ENCODE results near the gene TEPSIN. TPM values are rescaled to one million over a fixed set of nuclear protein-coding genes. Genes with fewer than 3 reads are reported as not detected.

Gene TEPSIN
- total RNA-seq, 4 donors from 2014 or later, result 37.9 to 82.2 (median 64.9) TPM

- H3K36me3 ChIP-seq, result peaks cover 30 to 44% of the 10 kb centered on the region in 2 donors
- H3K27me3 ChIP-seq, result no peaks in the 10 kb centered on the region
- H3K4me1 ChIP-seq, result no peaks in the 10 kb centered on the region
- no peak overlapping the region for H3K4me3 ChIP-seq (replicated peaks in 1 of 3)
- TF ChIP-seq, protein P1, sequence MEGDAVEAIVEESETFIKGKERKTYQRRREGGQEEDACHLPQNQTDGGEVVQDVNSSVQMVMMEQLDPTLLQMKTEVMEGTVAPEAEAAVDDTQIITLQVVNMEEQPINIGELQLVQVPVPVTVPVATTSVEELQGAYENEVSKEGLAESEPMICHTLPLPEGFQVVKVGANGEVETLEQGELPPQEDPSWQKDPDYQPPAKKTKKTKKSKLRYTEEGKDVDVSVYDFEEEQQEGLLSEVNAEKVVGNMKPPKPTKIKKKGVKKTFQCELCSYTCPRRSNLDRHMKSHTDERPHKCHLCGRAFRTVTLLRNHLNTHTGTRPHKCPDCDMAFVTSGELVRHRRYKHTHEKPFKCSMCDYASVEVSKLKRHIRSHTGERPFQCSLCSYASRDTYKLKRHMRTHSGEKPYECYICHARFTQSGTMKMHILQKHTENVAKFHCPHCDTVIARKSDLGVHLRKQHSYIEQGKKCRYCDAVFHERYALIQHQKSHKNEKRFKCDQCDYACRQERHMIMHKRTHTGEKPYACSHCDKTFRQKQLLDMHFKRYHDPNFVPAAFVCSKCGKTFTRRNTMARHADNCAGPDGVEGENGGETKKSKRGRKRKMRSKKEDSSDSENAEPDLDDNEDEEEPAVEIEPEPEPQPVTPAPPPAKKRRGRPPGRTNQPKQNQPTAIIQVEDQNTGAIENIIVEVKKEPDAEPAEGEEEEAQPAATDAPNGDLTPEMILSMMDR (IDR thresholded peaks at IDR 0.05), result no peak
- TF ChIP-seq POLR2A (IDR thresholded peaks at IDR 0.05), result no peak
- DNase-seq, result no peak
- H3K9me3 ChIP-seq, result no peaks in the 10 kb centered on the region
- 94 to 95% methylated on average over 18 of the region's 18 CpGs for WGBS, 2 donors
- no peak overlapping the region for H3K27ac ChIP-seq
- intact Hi-C loops (cut with DNase I), result no loop called here
These were observed 31.4 kb upstream of the TEPSIN start for GRCh38 chr17:81270279-81270678.

- intact Hi-C loops (cut with DNase I), result no loop called here
- H3K36me3 ChIP-seq, result peaks cover 27 to 41% of the 10 kb centered on the region in 2 donors
- TF ChIP-seq, protein P1 (IDR thresholded peaks at IDR 0.05), result no peak
- no peak for TF ChIP-seq POLR2A (IDR thresholded peaks at IDR 0.05)
- no peak overlapping the region for H3K4me3 ChIP-seq (replicated peaks in 1 of 3)
- no peaks in the 10 kb centered on the region for H3K27me3 ChIP-seq
- H3K9me3 ChIP-seq, result no peaks in the 10 kb centered on the region
- H3K4me1 ChIP-seq, result no peaks in the 10 kb centered on the region
- DNase-seq, result no peak
- 90 to 93% methylated on average over 6 of the region's 6 CpGs for WGBS, 2 donors
- no peak overlapping the region for H3K27ac ChIP-seq
These were observed 28.7 kb upstream of the TEPSIN start for GRCh38 chr17:81267390-81268067.

GRCh38 chr17:81265576-81265975 is 26.7 kb upstream of the TEPSIN start:
- Histone ChIP-seq H3K9me3 (no peaks in the 10 kb centered on the region), H3K36me3 (peaks cover 28 to 39% of the 10 kb centered on the region in 2 donors), H3K27me3 (no peaks in the 10 kb centered on the region), H3K27ac (no peak overlapping the region), H3K4me1 (no peaks in the 10 kb centered on the region), H3K4me3 (replicated peaks in 1 of 3) (no peak overlapping the region)
- no peak for TF ChIP-seq POLR2A (IDR thresholded peaks at IDR 0.05)
- TF ChIP-seq, protein P1 (IDR thresholded peaks at IDR 0.05), result no peak
- WGBS, 2 donors, result 98 to 99% methylated on average over 6 to 22 of the region's 22 CpGs
- intact Hi-C loops (cut with DNase I), result no loop called here
- DNase-seq, result no peak

DNA sequence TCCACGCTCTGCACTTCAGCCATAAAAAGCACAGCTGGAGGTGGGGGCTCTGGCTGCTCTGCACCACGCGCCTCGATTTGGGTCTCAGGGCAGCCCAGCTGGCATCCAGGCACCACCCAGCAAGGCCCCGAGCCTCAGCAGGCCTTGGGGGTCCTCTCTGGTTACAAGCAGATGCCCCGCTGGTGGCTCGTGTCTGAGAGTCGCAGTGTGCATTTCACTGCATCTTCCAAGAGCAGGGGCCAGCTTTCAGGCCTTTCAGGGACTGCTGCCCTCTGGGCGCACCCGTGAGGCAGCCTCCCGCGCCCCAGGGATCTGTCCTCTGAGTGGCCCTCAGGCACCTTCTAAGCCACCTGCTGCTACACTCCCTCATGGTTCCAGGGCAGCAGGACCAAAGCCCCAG is 25.8 kb upstream of the TEPSIN start:
- intact Hi-C loops (cut with DNase I), result no loop called here
- WGBS, 2 donors, result 89 to 100% methylated on average over 4 to 8 of the region's 12 CpGs
- no peaks in the 10 kb centered on the region for H3K9me3 ChIP-seq
- no peaks in the 10 kb centered on the region for H3K27me3 ChIP-seq
- DNase-seq, result no peak
- H3K36me3 ChIP-seq, result peaks cover 30 to 40% of the 10 kb centered on the region in 2 donors
- H3K27ac ChIP-seq, result no peak overlapping the region
- TF ChIP-seq, protein P1 (IDR thresholded peaks at IDR 0.05), result no peak
- no peak for TF ChIP-seq POLR2A (IDR thresholded peaks at IDR 0.05)
- H3K4me1 ChIP-seq, result no peaks in the 10 kb centered on the region
- H3K4me3 ChIP-seq (replicated peaks in 1 of 3), result no peak overlapping the region

DNA sequence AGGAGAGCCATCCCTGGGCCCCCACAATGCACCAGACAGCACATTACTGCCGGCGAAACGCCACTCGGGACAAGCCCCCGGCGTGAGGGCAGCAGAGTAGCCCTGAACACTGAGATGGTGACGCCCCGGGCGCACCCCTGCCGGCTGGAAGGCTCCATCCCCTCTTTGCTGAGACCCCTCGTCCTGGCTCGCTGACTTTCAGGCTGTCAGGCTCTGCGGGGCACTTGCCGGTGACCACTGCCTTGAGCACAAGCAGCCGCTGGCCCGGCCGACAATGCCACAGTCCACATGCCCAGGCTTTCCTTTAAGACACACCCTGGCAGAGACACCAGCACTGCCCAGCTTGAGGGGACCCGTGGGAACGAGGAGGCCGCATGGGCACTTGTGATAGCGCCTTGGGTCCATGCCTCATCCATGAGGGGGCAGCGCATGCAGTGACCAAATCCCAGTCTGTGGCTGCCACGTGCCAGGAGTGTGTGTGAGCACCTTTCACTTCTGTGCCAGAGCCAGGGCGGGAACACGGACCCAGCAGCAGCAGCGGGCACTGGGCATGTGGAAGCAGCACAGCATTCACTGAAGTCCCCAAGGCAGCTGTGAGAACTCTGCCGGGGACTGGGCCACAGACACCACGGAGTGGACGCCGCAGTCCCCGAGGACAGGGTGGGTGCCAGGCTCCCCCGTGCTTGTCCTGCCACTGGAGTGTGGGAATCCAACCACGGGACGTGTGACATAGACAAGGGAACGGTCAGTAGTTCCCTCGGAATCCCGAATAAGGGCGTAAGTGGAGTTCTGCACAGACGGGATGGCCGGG is 24.7 kb upstream of the TEPSIN start:
- WGBS, 2 donors, result 93 to 95% methylated on average over 22 to 29 of the region's 40 CpGs
- Histone ChIP-seq H3K27me3 (no peaks in the 10 kb centered on the region), H3K4me1 (no peaks in the 10 kb centered on the region), H3K27ac (no peak overlapping the region), H3K36me3 (peaks cover 39 to 50% of the 10 kb centered on the region in 2 donors), H3K9me3 (no peaks in the 10 kb centered on the region), H3K4me3 (replicated peaks in 1 of 3) (no peak overlapping the region)
- no peak for DNase-seq
- TF ChIP-seq, protein P1 (IDR thresholded peaks at IDR 0.05), result no peak
- no peak for TF ChIP-seq POLR2A (IDR thresholded peaks at IDR 0.05)
- intact Hi-C loops (cut with DNase I), result no loop called here
